H1 (cell line): Measurements from ENCODE around the gene CSNK2A3. TPM values are rescaled to one million over a fixed set of nuclear protein-coding genes. Genes with fewer than 3 reads are reported as not detected.

ENCODE experiments used
- CTCF ChIA-PET: fragments of 300-600 bp; sonication (Branson Sonifier 250); formaldehyde crosslinking; loops from one replicate; lab custom pipeline; 2021; ENCODE audit not compliant: partially characterized antibody; lab: Charles Lee
- POLR2A ChIA-PET: fragments of 300-600 bp; sonication (Branson Sonifier 250); formaldehyde crosslinking; loops from one replicate; lab custom pipeline; 2021; ENCODE audit warnings: inconsistent platforms; ENCODE audit not compliant: partially characterized antibody; lab: Charles Lee
- DNase-seq, 2 experiments: peaks; one replicate each; pipeline versions ENCODE4 v3.0.0 to v3.0.0-alpha.2; 2010 to 2022; ENCODE audit warnings: low spot score in 2 of 2, low read depth in 1 of 2, mixed read lengths in 1 of 2
- FAIRE-seq: peaks from 2 replicates; lab custom pipeline; 2011; peaks lifted over from hg19 to GRCh38; lab: Jason Lieb, UNC
- H2AFZ ChIP-seq: 2 replicates; pipeline ENCODE4 v1.8.1; 2012; ENCODE audit warnings: low read length, inconsistent platforms
- H2AK5ac ChIP-seq: 2 replicates; pipeline ENCODE4 v1.6.1; 2013; ENCODE audit warnings: low read depth, low read length
- H2BK120ac ChIP-seq: replicated peaks from 2 replicates; pipeline ENCODE3; 2013; ENCODE audit warnings: low read depth, low read length, inconsistent platforms
- H2BK12ac ChIP-seq: 2 replicates; pipeline ENCODE4 v1.6.1; 2013; ENCODE audit warnings: low read depth, low read length
- H2BK15ac ChIP-seq: 2 replicates; pipeline ENCODE4 v1.6.1; 2013; ENCODE audit warnings: low read length
- H2BK20ac ChIP-seq: 2 replicates; pipeline ENCODE4 v1.6.1; 2013; ENCODE audit warnings: low read length
- H2BK5ac ChIP-seq: 2 replicates; pipeline ENCODE4 v1.6.1; 2013; ENCODE audit warnings: low read depth, low read length
- H3K14ac ChIP-seq: 2 replicates; pipeline ENCODE4 v1.6.1; 2013; ENCODE audit warnings: inconsistent platforms; ENCODE audit not compliant: insufficient read length
- H3K18ac ChIP-seq: 2 replicates; pipeline ENCODE4 v1.6.1; 2013; ENCODE audit warnings: low read length; ENCODE audit errors: extremely low read depth
- H3K23ac ChIP-seq: 2 replicates; pipeline ENCODE4 v1.6.1; 2013; ENCODE audit warnings: inconsistent platforms; ENCODE audit not compliant: insufficient read length
- H3K23me2 ChIP-seq: 2 replicates; pipeline ENCODE4 v1.6.1; 2013; ENCODE audit warnings: low read depth, low read length
- H3K27ac ChIP-seq: 2 replicates; pipeline ENCODE4 v1.6.1; 2011; ENCODE audit warnings: low read depth, low read length, inconsistent platforms
- H3K27me3 ChIP-seq, 4 experiments: replicated peaks in 1 of 4; 1 replicate in 1 of 4; 2 replicates in 3 of 4; pipeline versions ENCODE4 v1.6.1 to v1.8.1; 2011 to 2013; ENCODE audit warnings: low read length in 3 of 4, mild to moderate bottlenecking in 3 of 4, inconsistent platforms in 2 of 4, mixed read lengths in 2 of 4, moderate library complexity in 1 of 4; ENCODE audit not compliant: control insufficient read depth in 3 of 4, insufficient read depth in 3 of 4; ENCODE audit errors: extremely low read depth in 1 of 4
- H3K36me3 ChIP-seq, 4 experiments: 2 replicates each; pipeline versions ENCODE4 v1.6.1 to v1.8.1; 2011 to 2013; ENCODE audit warnings: mild to moderate bottlenecking in 4 of 4, low read length in 3 of 4, moderate library complexity in 2 of 4, control low read depth in 1 of 4, inconsistent platforms in 1 of 4; ENCODE audit not compliant: insufficient read depth in 4 of 4, control insufficient read depth in 2 of 4
- H3K4ac ChIP-seq: replicated peaks from 2 replicates; pipeline ENCODE3; 2013; ENCODE audit warnings: low read length, low read depth, mixed read lengths, inconsistent platforms; ENCODE audit not compliant: insufficient read length
- H3K4me1 ChIP-seq, 4 experiments: replicated peaks in 1 of 4; 1 replicate in 1 of 4; 2 replicates in 3 of 4; pipeline versions ENCODE4 v1.6.1 to v1.8.1; 2011 to 2013; ENCODE audit warnings: low read length in 3 of 4, inconsistent platforms in 2 of 4, mixed read lengths in 1 of 4; ENCODE audit not compliant: insufficient read depth in 4 of 4, control insufficient read depth in 3 of 4
- H3K4me2 ChIP-seq, 2 experiments: 2 replicates each; pipeline versions ENCODE4 v1.6.1 to v1.8.1; 2011 to 2013; ENCODE audit warnings: low read depth in 2 of 2, low read length in 2 of 2, control low read depth in 1 of 2, inconsistent platforms in 1 of 2, mild to moderate bottlenecking in 1 of 2; ENCODE audit not compliant: insufficient read depth in 1 of 2
- H3K4me3 ChIP-seq, 4 experiments: fragments of 200-600, 300-600 bp in 1 of 4; sonication (generic), shearing (Covaris generic), sonication (Bioruptor Twin) in 1 of 4; 2 replicates each; pipeline versions ENCODE4 v1.5.1 to v1.8.1; 2011 to 2016; ENCODE audit warnings: low read length in 4 of 4, low read depth in 3 of 4, control low read depth in 2 of 4, inconsistent platforms in 2 of 4, mild to moderate bottlenecking in 2 of 4, mixed read lengths in 1 of 4, moderate library complexity in 1 of 4; ENCODE audit not compliant: insufficient read depth in 2 of 4; ENCODE audit errors: extremely low read depth in 1 of 4
- H3K56ac ChIP-seq: replicated peaks from 2 replicates; pipeline ENCODE3; 2013; ENCODE audit warnings: low read depth, mild to moderate bottlenecking, mixed read lengths, low read length, inconsistent platforms; ENCODE audit not compliant: insufficient read length
- H3K79me1 ChIP-seq: 2 replicates; pipeline ENCODE4 v1.6.1; 2013; ENCODE audit warnings: low read depth, low read length, control low read depth
- H3K79me2 ChIP-seq, 2 experiments: 2 replicates each; pipeline versions ENCODE4 v1.6.1 to v1.8.1; 2012 to 2013; ENCODE audit warnings: low read length in 2 of 2, mild to moderate bottlenecking in 2 of 2, inconsistent platforms in 1 of 2; ENCODE audit not compliant: insufficient read depth in 2 of 2, control insufficient read depth in 1 of 2
- H3K9ac ChIP-seq, 4 experiments: replicated peaks in 1 of 4; 1 replicate in 1 of 4; 2 replicates in 3 of 4; pipeline versions ENCODE4 v1.6.1 to v1.8.1; 2011 to 2013; ENCODE audit warnings: low read depth in 3 of 4, low read length in 3 of 4, control low read depth in 2 of 4, mild to moderate bottlenecking in 2 of 4, moderate library complexity in 2 of 4, inconsistent platforms in 1 of 4; ENCODE audit errors: extremely low read depth in 1 of 4
- H3K9me3 ChIP-seq, 2 experiments: 2 replicates each; pipeline versions ENCODE4 v1.6.1 to v1.8.1; 2012 to 2013; ENCODE audit warnings: mild to moderate bottlenecking in 2 of 2, moderate library complexity in 2 of 2, control low read depth in 1 of 2, inconsistent platforms in 1 of 2, low read depth in 1 of 2, low read length in 1 of 2, mixed read lengths in 1 of 2; ENCODE audit not compliant: insufficient read depth in 2 of 2
- H4K20me1 ChIP-seq, 2 experiments: replicated peaks in 1 of 2; 2 replicates each; pipeline versions ENCODE3 to v1.8.1; 2011 to 2013; ENCODE audit warnings: inconsistent platforms in 2 of 2, low read length in 2 of 2, mild to moderate bottlenecking in 1 of 2; ENCODE audit not compliant: insufficient read depth in 2 of 2, control insufficient read depth in 1 of 2
- H4K5ac ChIP-seq: 2 replicates; pipeline ENCODE4 v1.6.1; 2013; ENCODE audit warnings: low read length, low read depth, mixed read lengths, inconsistent platforms; ENCODE audit not compliant: insufficient read length
- H4K8ac ChIP-seq: 2 replicates; pipeline ENCODE4 v1.8.0; 2013; ENCODE audit warnings: mild to moderate bottlenecking, moderate library complexity, low read length, inconsistent platforms; ENCODE audit not compliant: insufficient read depth; ENCODE audit errors: extremely low read depth
- H4K91ac ChIP-seq: replicated peaks from 2 replicates; pipeline ENCODE3; 2013; ENCODE audit warnings: low read length, mixed read lengths, inconsistent platforms; ENCODE audit not compliant: insufficient read length
- ATF2 ChIP-seq: IDR thresholded peaks from 2 replicates; pipeline ENCODE4 v1.6.1; 2012; ENCODE audit warnings: low read length, inconsistent platforms
- CTBP2 ChIP-seq: IDR thresholded peaks from 2 replicates; pipeline ENCODE4 v1.7.0; 2011; ENCODE audit warnings: borderline replicate concordance, mild to moderate bottlenecking, moderate library complexity, mixed read lengths, low read length; ENCODE audit not compliant: insufficient read depth, insufficient read length
- EGR1 ChIP-seq: IDR thresholded peaks from 2 replicates; pipeline ENCODE4 v1.6.1; 2011; ENCODE audit warnings: low read depth, low read length, borderline replicate concordance
- JUN ChIP-seq: IDR thresholded peaks from 2 replicates; pipeline ENCODE4 v1.6.1; 2011; ENCODE audit warnings: low read depth, mild to moderate bottlenecking, improper control_type of control experiment, low read length
- KDM4A ChIP-seq: IDR thresholded peaks from one replicate; pipeline ENCODE4 v1.7.1; 2012; ENCODE audit warnings: low read depth, mild to moderate bottlenecking, moderate library complexity, low read length, inconsistent platforms; ENCODE audit not compliant: severe bottlenecking
- SIN3A ChIP-seq, 2 experiments: IDR thresholded peaks in 1 of 2; conservative IDR thresholded peaks in 1 of 2; 2 replicates each; pipeline ENCODE4 v1.6.1; 2011 to 2012; ENCODE audit warnings: low read length in 2 of 2, improper control_type of control experiment in 1 of 2, low read depth in 1 of 2, mild to moderate bottlenecking in 1 of 2
- SIX5 ChIP-seq: IDR thresholded peaks from 2 replicates; pipeline ENCODE4 v1.6.1; 2011; ENCODE audit warnings: mild to moderate bottlenecking, low read depth, low read length
- SP1 ChIP-seq: IDR thresholded peaks from 2 replicates; pipeline ENCODE4 v1.6.1; 2011; ENCODE audit warnings: low read depth, low read length
- SRF ChIP-seq: IDR thresholded peaks from 2 replicates; pipeline ENCODE4 v1.6.1; 2011; ENCODE audit warnings: mild to moderate bottlenecking, low read depth, low read length, moderate library complexity
- SUZ12 ChIP-seq: fragments of 200-600 bp; sonication (generic); IDR thresholded peaks from 2 replicates; pipeline ENCODE4 v1.6.1; 2012; ENCODE audit warnings: mild to moderate bottlenecking, inconsistent platforms, low read length, moderate library complexity, mixed read lengths
- USF2 ChIP-seq: IDR thresholded peaks from 2 replicates; pipeline ENCODE4 v1.6.1; 2011; ENCODE audit warnings: low read length, improper control_type of control experiment
- YY1 ChIP-seq: IDR thresholded peaks from 2 replicates; pipeline ENCODE4 v1.6.1; 2011; ENCODE audit warnings: low read depth, mild to moderate bottlenecking, low read length
- WGBS, 2 experiments: shearing (Covaris generic) in 1 of 2; methylation state at CpG; one replicate each; pipeline versions ENCODE4 v1.1.6 to v1.1.7; 2013 to 2015; ENCODE audit warnings: low lambda C conversion rate in 2 of 2, mixed read lengths in 2 of 2, inconsistent platforms in 1 of 2, low coverage in 1 of 2, missing lambda C conversion rate in 1 of 2; ENCODE audit not compliant: insufficient replicate concordance in 2 of 2, insufficient coverage in 1 of 2, insufficient read length in 1 of 2; ENCODE audit errors: extremely low coverage in 1 of 2, missing lambda C conversion rate in 1 of 2; 5-methylcytosine and 5-hydroxymethylcytosine counted together
- polyA plus RNA-seq, 7 experiments: library from polyadenylated mRNA; depleted of rRNA in 3 of 7; stranded (reverse) in 5 of 7; unstranded in 2 of 7; fragments of >200 nt in 5 of 7; fragments of 200-250 nt in 2 of 7; gene quantifications; 1 replicate in 5 of 7; 2 replicates in 1 of 7; 4 replicates in 1 of 7; pipeline versions ENCODE4 v1.2.1 to v1.2.3, GENCODE V29; 2011 to 2013; ENCODE audit warnings: missing spikeins in 2 of 7, mixed read lengths in 2 of 7
- total RNA-seq: library from RNA; stranded (reverse); fragmentation: NEBNext Ultra II Directional; extraction: Animal tissue kit (Norgen Biotek cat#: 25700); gene quantifications from 2 replicates; pipeline ENCODE4 v1.2.1, GENCODE V29; 2021

Gene CSNK2A3
- total and polyA plus RNA-seq, 2 of the 8 experiments (the other 6 are each of a cell fraction or from before 2014, with no cell fraction given) = 0.69 to 1.0 TPM

GRCh38 chr11:11383995-11384394 lies 30.9 kb upstream of the CSNK2A3 start:
- no peaks in the 10 kb centered on the region for H3K23me2 ChIP-seq
- TF ChIP-seq EGR1 = no peak
- no peak for TF ChIP-seq CTBP2
- TF ChIP-seq USF2 = no peak
- no peak for TF ChIP-seq YY1
- no peak for TF ChIP-seq JUN
- no peak for TF ChIP-seq SIX5
- TF ChIP-seq SP1 = no peak
- TF ChIP-seq KDM4A = no peak
- TF ChIP-seq SRF = no peak
- TF ChIP-seq ATF2 = no peak
- no peak for TF ChIP-seq SIN3A (conservative IDR thresholded peaks at IDR 0.05 in 1 of 2, IDR thresholded peaks at IDR 0.05 in 1 of 2; ENCODE audit: low read depth in 1 of 2, low read length in 2 of 2)
- no peak for TF ChIP-seq SUZ12

More at GRCh38 chr11:11383995-11384394, 30.9 kb upstream of the CSNK2A3 start:
- no peak overlapping the region for H3K4me3 ChIP-seq
- H3K27me3 ChIP-seq = no peaks in the 10 kb centered on the region
- DNase-seq (no peak), FAIRE-seq (no peak)
- CTCF ChIA-PET = interaction anchor here (1.2 kb wide), 1 partner anchor 17 kb away, joined by 3 read pairs; no protein-coding TSS in a partner anchor
- H3K56ac ChIP-seq = no peak overlapping the region
- POLR2A ChIA-PET = no interaction called here
- H3K4me1 ChIP-seq = peaks cover 0 to 5% (median 3%) of the 10 kb centered on the region in 4 experiments; a peak in 4 of 7 replicates
- H4K8ac ChIP-seq = no peak overlapping the region
- WGBS, 2 experiments = 93% methylated on average over 2 of the region's 2 CpGs; no CpG with 5 or more reads in 1 of the 2 experiments
- H3K79me1 ChIP-seq = no peaks in the 10 kb centered on the region
- H3K18ac ChIP-seq = no peak overlapping the region
- no peak overlapping the region for H3K9ac ChIP-seq
- H2BK20ac ChIP-seq = no peak overlapping the region
- H2AFZ ChIP-seq = no peak overlapping the region
- H3K14ac ChIP-seq = no peak overlapping the region
- no peak overlapping the region for H4K5ac ChIP-seq
- no peak overlapping the region for H2BK12ac ChIP-seq
- H4K91ac ChIP-seq = no peak overlapping the region
- H3K9me3 ChIP-seq = no peaks in the 10 kb centered on the region
- no peak overlapping the region for H3K4me2 ChIP-seq
- no peaks in the 10 kb centered on the region for H3K79me2 ChIP-seq
- H2AK5ac ChIP-seq = no peak overlapping the region
- no peak overlapping the region for H2BK120ac ChIP-seq
- no peak overlapping the region for H2BK5ac ChIP-seq
- no peaks in the 10 kb centered on the region for H3K36me3 ChIP-seq
- no peak overlapping the region for H3K4ac ChIP-seq
- H3K23ac ChIP-seq = no peak overlapping the region
- H3K27ac ChIP-seq = no peak overlapping the region
- no peak overlapping the region for H2BK15ac ChIP-seq
- H4K20me1 ChIP-seq = peaks cover 0 to 2% of the 10 kb centered on the region in 2 experiments
